H9 (cell line): Measurements from ENCODE around the gene MED15. TPM values are rescaled to one million over a fixed set of nuclear protein-coding genes. Genes with fewer than 3 reads are reported as not detected.

Experiments
- DNase-seq: peaks from one replicate; pipeline ENCODE4 v3.0.0-alpha.2; 2017
- H2AFZ ChIP-seq: one replicate; pipeline ENCODE4 v1.6.1; 2013; ENCODE audit warnings: mild to moderate bottlenecking, low read length, control low read depth, moderate library complexity
- H2AK5ac ChIP-seq: 2 replicates; pipeline ENCODE4 v1.6.1; 2013; ENCODE audit warnings: low read length, control low read depth, mixed read lengths; ENCODE audit not compliant: insufficient read length
- H2BK120ac ChIP-seq: one replicate; pipeline ENCODE4 v1.6.1; 2013; ENCODE audit warnings: low read depth, mild to moderate bottlenecking, low read length, control low read depth, inconsistent platforms; ENCODE audit not compliant: poor library complexity, severe bottlenecking
- H2BK12ac ChIP-seq: 2 replicates; pipeline ENCODE4 v1.6.1; 2013; ENCODE audit warnings: low read length, control low read depth, mixed read lengths, low read depth; ENCODE audit not compliant: insufficient read length
- H2BK15ac ChIP-seq: 2 replicates; pipeline ENCODE4 v1.6.1; 2013; ENCODE audit warnings: low read depth, low read length, control low read depth
- H2BK20ac ChIP-seq: one replicate; pipeline ENCODE4 v1.6.1; 2013; ENCODE audit warnings: low read depth, mild to moderate bottlenecking, low read length, control low read depth, inconsistent platforms; ENCODE audit not compliant: poor library complexity, severe bottlenecking
- H2BK5ac ChIP-seq: 2 replicates; pipeline ENCODE4 v1.6.1; 2013; ENCODE audit warnings: low read length, control low read depth, mixed read lengths; ENCODE audit not compliant: insufficient read length
- H3K14ac ChIP-seq: 2 replicates; pipeline ENCODE4 v1.6.1; 2013; ENCODE audit warnings: low read length, control low read depth; ENCODE audit not compliant: insufficient read depth
- H3K18ac ChIP-seq: 2 replicates; pipeline ENCODE4 v1.6.1; 2013; ENCODE audit warnings: low read depth, mild to moderate bottlenecking, mixed read lengths, low read length, control low read depth; ENCODE audit not compliant: insufficient read length
- H3K23ac ChIP-seq: 2 replicates; pipeline ENCODE4 v1.6.1; 2013; ENCODE audit warnings: low read length, control low read depth, mixed read lengths, low read depth; ENCODE audit not compliant: insufficient read length
- H3K23me2 ChIP-seq: 2 replicates; pipeline ENCODE4 v1.6.1; 2013; ENCODE audit warnings: low read depth, mild to moderate bottlenecking, mixed read lengths, low read length, control low read depth; ENCODE audit not compliant: insufficient read length, poor library complexity, severe bottlenecking
- H3K27ac ChIP-seq: 2 replicates; pipeline ENCODE4 v1.5.1; 2013; ENCODE audit warnings: low read length, control low read depth, mixed read lengths, low read depth; ENCODE audit not compliant: insufficient read length
- H3K27me3 ChIP-seq: 2 replicates; pipeline ENCODE4 v1.6.1; 2013; ENCODE audit warnings: low read length, control low read depth, inconsistent platforms; ENCODE audit not compliant: insufficient read depth
- H3K4ac ChIP-seq: 2 replicates; pipeline ENCODE4 v1.6.1; 2013; ENCODE audit warnings: low read depth, mild to moderate bottlenecking, control low read depth, inconsistent platforms, low read length, moderate library complexity
- H3K4me1 ChIP-seq: 2 replicates; pipeline ENCODE4 v1.6.1; 2013; ENCODE audit warnings: low read length, control low read depth, inconsistent platforms; ENCODE audit not compliant: insufficient read depth
- H3K4me2 ChIP-seq: 2 replicates; pipeline ENCODE4 v1.6.1; 2013; ENCODE audit warnings: low read length, control low read depth, mixed read lengths; ENCODE audit not compliant: insufficient read length, insufficient read depth
- H3K56ac ChIP-seq: 2 replicates; pipeline ENCODE4 v1.6.1; 2013; ENCODE audit warnings: low read depth, mild to moderate bottlenecking, mixed read lengths, low read length, control low read depth; ENCODE audit not compliant: insufficient read length
- H3K79me1 ChIP-seq: 2 replicates; pipeline ENCODE4 v1.6.1; 2013; ENCODE audit warnings: low read depth, mild to moderate bottlenecking, moderate library complexity, low read length, control low read depth, inconsistent platforms; ENCODE audit not compliant: insufficient read depth, poor library complexity, severe bottlenecking
- H3K79me2 ChIP-seq: 2 replicates; pipeline ENCODE4 v1.6.1; 2013; ENCODE audit warnings: low read length, control low read depth, inconsistent platforms; ENCODE audit not compliant: insufficient read depth
- H3K9ac ChIP-seq: 2 replicates; pipeline ENCODE4 v1.6.1; 2013; ENCODE audit warnings: low read length, control low read depth, mixed read lengths; ENCODE audit not compliant: insufficient read length; ENCODE audit errors: extremely low read depth
- H3K9me3 ChIP-seq: one replicate; pipeline ENCODE4 v1.6.1; 2013; ENCODE audit warnings: low read depth, low read length, inconsistent platforms; ENCODE audit not compliant: control insufficient read depth
- H3T11ph ChIP-seq: one replicate; pipeline ENCODE4 v1.6.1; 2013; ENCODE audit warnings: mild to moderate bottlenecking, low read length, control low read depth, inconsistent platforms
- H4K20me1 ChIP-seq: one replicate; pipeline ENCODE4 v1.6.1; 2013; ENCODE audit not compliant: control insufficient read depth, insufficient read length, insufficient read depth
- H4K5ac ChIP-seq: 2 replicates; pipeline ENCODE4 v1.6.1; 2013; ENCODE audit warnings: low read depth, mild to moderate bottlenecking, mixed read lengths, low read length, control low read depth; ENCODE audit not compliant: insufficient read length
- H4K8ac ChIP-seq: replicated peaks from 2 replicates; pipeline ENCODE4 v1.6.1; 2013; ENCODE audit warnings: low read length, control low read depth, mixed read lengths, low read depth; ENCODE audit not compliant: insufficient read length
- H4K91ac ChIP-seq: 2 replicates; pipeline ENCODE4 v1.6.1; 2013; ENCODE audit warnings: low read depth, mild to moderate bottlenecking, moderate library complexity, mixed read lengths, low read length, control low read depth; ENCODE audit not compliant: insufficient read length
- H3K27ac Mint-ChIP-seq, 3 experiments: 2 replicates in 2 of 3; 3 replicates in 1 of 3; pipeline ENCODE4 v1.8.0; 2020 to 2021; ENCODE audit warnings: mixed read lengths in 3 of 3, mild to moderate bottlenecking in 1 of 3, moderate library complexity in 1 of 3
- H3K27me3 Mint-ChIP-seq: 2 replicates; pipeline ENCODE4 v1.8.0; 2021; ENCODE audit warnings: low read depth, mild to moderate bottlenecking, moderate library complexity, mixed read lengths
- H3K36me3 Mint-ChIP-seq, 3 experiments: 2 replicates in 2 of 3; 3 replicates in 1 of 3; pipeline ENCODE4 v1.8.0; 2020 to 2021; ENCODE audit warnings: low read depth in 3 of 3, mixed read lengths in 3 of 3; ENCODE audit not compliant: insufficient read depth in 1 of 3
- H3K4me1 Mint-ChIP-seq, 2 experiments: 2 replicates each; pipeline ENCODE4 v1.8.0; 2020; ENCODE audit warnings: mixed read lengths in 2 of 2
- H3K4me3 Mint-ChIP-seq, 2 experiments: 2 replicates in 1 of 2; 3 replicates in 1 of 2; pipeline ENCODE4 v1.8.0; 2020 to 2021; ENCODE audit warnings: mild to moderate bottlenecking in 2 of 2, mixed read lengths in 2 of 2, moderate library complexity in 1 of 2
- H3K9me3 Mint-ChIP-seq, 2 experiments: 2 replicates in 1 of 2; 3 replicates in 1 of 2; pipeline ENCODE4 v1.8.0; 2020; ENCODE audit warnings: mild to moderate bottlenecking in 2 of 2, mixed read lengths in 2 of 2, moderate library complexity in 1 of 2
- WGBS: extraction: QIAGEN DNeasy Blood & Tissue Kit; methylation state at CpG from one replicate; pipeline ENCODE4 v1.1.7; 2013; ENCODE audit warnings: missing lambda C conversion rate, low lambda C conversion rate, mixed read lengths; ENCODE audit not compliant: insufficient read length; ENCODE audit errors: extremely low coverage; 5-methylcytosine and 5-hydroxymethylcytosine counted together
- total RNA-seq: library from RNA; stranded (reverse); gene quantifications from 2 replicates; pipeline ENCODE4 v1.2.1, GENCODE V29; 2021
- TF ChIP-seq, protein P1 (sequence below): fragments of 200-600 bp; sonication (generic); conservative IDR thresholded peaks from 3 replicates; pipeline ENCODE4 v1.8.0; 2021; ENCODE audit warnings: antibody characterized with exemption, mild to moderate bottlenecking

MED15 gene
- total RNA-seq, 1 experiment from 2014 or later = 47.4 TPM

- H3K4me2 ChIP-seq = no peak overlapping the region
- H3K56ac ChIP-seq = no peak overlapping the region
- H3K27me3 ChIP-seq = no peaks in the 10 kb centered on the region
- no peak overlapping the region for H2BK120ac ChIP-seq
- Mint-ChIP-seq H3K27ac (peak overlapping the region; percentile 18 to 89 (median 89); a peak in 5 of 7 replicates), H3K36me3 (peaks cover 11 to 42% (median 37%) of the 10 kb centered on the region in 3 experiments; a peak in 6 of 7 replicates), H3K27me3 (no peaks in the 10 kb centered on the region), H3K4me3 (no peak overlapping the region), H3K4me1 (peaks cover 8 to 12% of the 10 kb centered on the region in 2 experiments), H3K9me3 (no peaks in the 10 kb centered on the region)
- no peak for DNase-seq
- no peak overlapping the region for H2BK5ac ChIP-seq
- H3K4me1 ChIP-seq = no peaks in the 10 kb centered on the region
- H4K91ac ChIP-seq = no peak overlapping the region
- no peak overlapping the region for H4K8ac ChIP-seq
- peaks cover 9% of the 10 kb centered on the region for H3K79me1 ChIP-seq
- H3K18ac ChIP-seq = no peak overlapping the region
- H3K79me2 ChIP-seq = no peaks in the 10 kb centered on the region
- H3K9ac ChIP-seq = no peak overlapping the region
- no peak overlapping the region for H4K5ac ChIP-seq
- H3K23ac ChIP-seq = no peak overlapping the region
- no peaks in the 10 kb centered on the region for H3K23me2 ChIP-seq
- H2AFZ ChIP-seq = no peak overlapping the region
- WGBS = no CpG with 5 or more reads among the region's 12 CpGs
- H2BK15ac ChIP-seq = no peak overlapping the region
- H3T11ph ChIP-seq = no peak overlapping the region
- TF ChIP-seq, protein P1, sequence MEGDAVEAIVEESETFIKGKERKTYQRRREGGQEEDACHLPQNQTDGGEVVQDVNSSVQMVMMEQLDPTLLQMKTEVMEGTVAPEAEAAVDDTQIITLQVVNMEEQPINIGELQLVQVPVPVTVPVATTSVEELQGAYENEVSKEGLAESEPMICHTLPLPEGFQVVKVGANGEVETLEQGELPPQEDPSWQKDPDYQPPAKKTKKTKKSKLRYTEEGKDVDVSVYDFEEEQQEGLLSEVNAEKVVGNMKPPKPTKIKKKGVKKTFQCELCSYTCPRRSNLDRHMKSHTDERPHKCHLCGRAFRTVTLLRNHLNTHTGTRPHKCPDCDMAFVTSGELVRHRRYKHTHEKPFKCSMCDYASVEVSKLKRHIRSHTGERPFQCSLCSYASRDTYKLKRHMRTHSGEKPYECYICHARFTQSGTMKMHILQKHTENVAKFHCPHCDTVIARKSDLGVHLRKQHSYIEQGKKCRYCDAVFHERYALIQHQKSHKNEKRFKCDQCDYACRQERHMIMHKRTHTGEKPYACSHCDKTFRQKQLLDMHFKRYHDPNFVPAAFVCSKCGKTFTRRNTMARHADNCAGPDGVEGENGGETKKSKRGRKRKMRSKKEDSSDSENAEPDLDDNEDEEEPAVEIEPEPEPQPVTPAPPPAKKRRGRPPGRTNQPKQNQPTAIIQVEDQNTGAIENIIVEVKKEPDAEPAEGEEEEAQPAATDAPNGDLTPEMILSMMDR = no peak
- H2AK5ac ChIP-seq = no peak overlapping the region
- H2BK20ac ChIP-seq = no peak overlapping the region
- H4K20me1 ChIP-seq = no peaks in the 10 kb centered on the region
- no peak overlapping the region for H3K27ac ChIP-seq
- no peaks in the 10 kb centered on the region for H3K9me3 ChIP-seq
- no peak overlapping the region for H2BK12ac ChIP-seq
- no peak overlapping the region for H3K4ac ChIP-seq
- no peak overlapping the region for H3K14ac ChIP-seq
Measured at GRCh38 chr22:20536590-20537324, 29.3 kb downstream of the MED15 start.
